B cell (primary cell): ENCODE measurements around the gene TMEM139. TPM values are rescaled to one million over a fixed set of nuclear protein-coding genes. Genes with fewer than 3 reads are reported as not detected.
A peak's percentile ranks its signal among the peaks of the same experiment; 100 is the strongest.

Experiments
- ATAC-seq: fragments of 200-7000 bp; cut with Tn5 transposase; one replicate; pipeline ENCODE4 v1.10.0; 2021; ENCODE audit warnings: low read depth, mild to moderate bottlenecking, moderate number of reproducible peaks, moderate library complexity
- CTCF ChIA-PET: fragments of 350-600 bp; sonication (Branson Sonifier 250); formaldehyde crosslinking; loops from one replicate; lab custom pipeline; 2021; ENCODE audit warnings: antibody characterized with exemption, inconsistent platforms; lab: Charles Lee
- POLR2A ChIA-PET: fragments of 350-600 bp; sonication (Branson Sonifier 250); formaldehyde crosslinking; loops from one replicate; lab custom pipeline; 2021; ENCODE audit warnings: antibody characterized with exemption; lab: Charles Lee
- DNase-seq: peaks from one replicate; pipeline ENCODE4 v3.0.0; 2013
- H2AFZ ChIP-seq: 2 replicates; pipeline ENCODE4 v1.6.1; 2012; ENCODE audit warnings: mild to moderate bottlenecking, low read depth, low read length; ENCODE audit not compliant: insufficient read depth, poor library complexity, severe bottlenecking
- H3K27ac ChIP-seq, 2 donors: 1 replicate in 1 of 2; 2 replicates in 1 of 2; pipeline ENCODE4 v1.5.1; 2012 to 2013; ENCODE audit warnings: low read length in 2 of 2, mild to moderate bottlenecking in 2 of 2, moderate library complexity in 1 of 2
- H3K27me3 ChIP-seq, 4 experiments: fragments of 200-600 bp in 1 of 4; sonication (generic) in 1 of 4; replicated peaks in 1 of 4; 1 replicate in 2 of 4; 2 replicates in 2 of 4; pipeline versions ENCODE4 v1.6.1 to v1.7.0; 2013 to 2016; ENCODE audit warnings: low read length in 3 of 4, mild to moderate bottlenecking in 2 of 4, mixed read lengths in 1 of 4, moderate library complexity in 1 of 4; ENCODE audit not compliant: insufficient read depth in 4 of 4, control insufficient read depth in 3 of 4; ENCODE audit errors: control extremely low read depth in 1 of 4
- H3K36me3 ChIP-seq, 2 experiments: replicated peaks in 1 of 2; 1 replicate in 1 of 2; 2 replicates in 1 of 2; pipeline versions ENCODE4 v1.6.1 to v1.7.1; 2013; ENCODE audit warnings: low read length in 1 of 2; ENCODE audit not compliant: insufficient read depth in 2 of 2, control insufficient read depth in 1 of 2; ENCODE audit errors: control extremely low read depth in 1 of 2, extremely low read depth in 1 of 2
- H3K4me1 ChIP-seq, 2 donors: fragments of 200-600 bp in 1 of 2; sonication (generic) in 1 of 2; 1 replicate in 1 of 2; 2 replicates in 1 of 2; pipeline versions ENCODE4 v1.5.1 to v1.6.1; 2013 to 2017; ENCODE audit warnings: low read length in 2 of 2; ENCODE audit not compliant: control insufficient read depth in 2 of 2, insufficient read depth in 2 of 2
- H3K4me2 ChIP-seq: replicated peaks from 2 replicates; pipeline ENCODE3; 2012; ENCODE audit warnings: mild to moderate bottlenecking, low read depth, low read length; ENCODE audit not compliant: poor library complexity, severe bottlenecking
- H3K4me3 ChIP-seq, 5 experiments: fragments of 200-600 bp in 1 of 5; sonication (generic) in 1 of 5; 1 replicate in 3 of 5; 2 replicates in 2 of 5; pipeline versions ENCODE4 v1.5.1 to v1.7.0; 2011 to 2016; ENCODE audit warnings: low read length in 4 of 5, mild to moderate bottlenecking in 4 of 5, low read depth in 2 of 5, control low read depth in 1 of 5, moderate library complexity in 1 of 5; ENCODE audit not compliant: insufficient read depth in 1 of 5; ENCODE audit errors: control extremely low read depth in 1 of 5, extremely low read depth in 1 of 5
- H3K79me2 ChIP-seq: fragments of 200-600 bp; sonication (generic); one replicate; pipeline ENCODE4 v1.6.0; 2016; ENCODE audit warnings: low read length; ENCODE audit not compliant: control insufficient read depth, insufficient read depth
- H3K9ac ChIP-seq: fragments of 200-600 bp; sonication (generic); 2 replicates; pipeline ENCODE4 v1.6.1; 2017; ENCODE audit warnings: mild to moderate bottlenecking, low read length, moderate library complexity
- H3K9me3 ChIP-seq, 3 donors: one replicate each; pipeline versions ENCODE4 v1.6.1 to v1.7.1; 2013; ENCODE audit warnings: low read length in 2 of 3; ENCODE audit not compliant: control insufficient read depth in 2 of 3, insufficient read depth in 1 of 3; ENCODE audit errors: control extremely low read depth in 1 of 3
- H4K20me1 ChIP-seq: 2 replicates; pipeline ENCODE4 v1.6.0; 2012; ENCODE audit warnings: mild to moderate bottlenecking, low read length; ENCODE audit not compliant: insufficient read depth, control insufficient read depth, poor library complexity, severe bottlenecking
- H3K27ac Mint-ChIP-seq: one replicate; pipeline ENCODE4 v1.8.0; 2021; ENCODE audit warnings: mixed read lengths
- H3K27me3 Mint-ChIP-seq: one replicate; pipeline ENCODE4 v1.8.0; 2021; ENCODE audit warnings: mixed read lengths
- H3K4me1 Mint-ChIP-seq: one replicate; pipeline ENCODE4 v1.8.0; 2021; ENCODE audit warnings: mixed read lengths
- H3K4me3 Mint-ChIP-seq: one replicate; pipeline ENCODE4 v1.8.0; 2021; ENCODE audit warnings: mixed read lengths
- H3K9me3 Mint-ChIP-seq: one replicate; pipeline ENCODE4 v1.8.0; 2022; ENCODE audit warnings: mixed read lengths; ENCODE audit not compliant: insufficient read depth
- EZH2 ChIP-seq: IDR thresholded peaks from 2 replicates; pipeline ENCODE4 v1.6.1; 2012; ENCODE audit warnings: borderline replicate concordance, low read depth, mild to moderate bottlenecking, moderate library complexity, low read length; ENCODE audit not compliant: insufficient read depth, poor library complexity, severe bottlenecking
- WGBS: methylation state at CpG from one replicate; pipeline ENCODE4 v1.1.5; 2013; ENCODE audit warnings: missing lambda C conversion rate; ENCODE audit not compliant: insufficient coverage; 5-methylcytosine and 5-hydroxymethylcytosine counted together
- intact Hi-C: fragments of 100-400 bp; cut with micrococcal nuclease; formaldehyde crosslinking; loops from one replicate; pipeline ENCODE4 v1.10.0; 2022
- polyA plus RNA-seq: library from polyadenylated mRNA; depleted of rRNA; stranded (reverse); fragments of >200 nt; gene quantifications from 2 replicates; pipeline ENCODE4 v1.2.3, GENCODE V29; 2012
- total RNA-seq, 2 donors: library from RNA; stranded (reverse); fragments of 120-200 nt in 1 of 2; gene quantifications; 1 replicate in 1 of 2; 2 replicates in 1 of 2; pipeline versions ENCODE4 v1.2.3 to v1.2.4, GENCODE V29; 2013 to 2022
- TF ChIP-seq, protein P1 (sequence below): fragments of 200-600 bp; IDR thresholded peaks from one replicate; pipeline ENCODE4 v1.8.0; 2022; ENCODE audit warnings: antibody characterized with exemption, mild to moderate bottlenecking

Gene TMEM139
- total and polyA plus RNA-seq, 2 donors (not counting 1 experiment from before 2014, with no cell fraction given): 0.12 TPM; not detected in 1

DNA sequence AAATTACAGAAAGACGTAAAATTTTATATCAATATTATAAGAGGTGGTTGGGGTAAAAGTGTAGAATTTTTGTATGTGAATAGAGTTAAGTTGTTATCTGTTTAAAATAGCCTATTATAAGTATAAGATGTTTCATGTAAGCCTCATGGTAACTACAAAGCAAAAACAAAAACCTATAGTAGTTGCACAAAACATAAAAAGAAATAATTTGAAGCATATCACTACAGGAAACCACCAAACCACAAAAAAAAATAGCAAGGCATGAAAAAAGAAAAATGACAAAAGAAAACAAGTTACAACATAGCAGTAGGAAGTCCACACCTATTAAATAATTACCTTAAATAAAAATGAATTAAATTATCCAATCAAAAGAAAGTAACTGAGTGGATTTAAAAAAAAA lies 33.9 kb upstream of the TMEM139 start:
- DNase-seq: no peak
- no peak for TF ChIP-seq EZH2
- TF ChIP-seq, protein P1, sequence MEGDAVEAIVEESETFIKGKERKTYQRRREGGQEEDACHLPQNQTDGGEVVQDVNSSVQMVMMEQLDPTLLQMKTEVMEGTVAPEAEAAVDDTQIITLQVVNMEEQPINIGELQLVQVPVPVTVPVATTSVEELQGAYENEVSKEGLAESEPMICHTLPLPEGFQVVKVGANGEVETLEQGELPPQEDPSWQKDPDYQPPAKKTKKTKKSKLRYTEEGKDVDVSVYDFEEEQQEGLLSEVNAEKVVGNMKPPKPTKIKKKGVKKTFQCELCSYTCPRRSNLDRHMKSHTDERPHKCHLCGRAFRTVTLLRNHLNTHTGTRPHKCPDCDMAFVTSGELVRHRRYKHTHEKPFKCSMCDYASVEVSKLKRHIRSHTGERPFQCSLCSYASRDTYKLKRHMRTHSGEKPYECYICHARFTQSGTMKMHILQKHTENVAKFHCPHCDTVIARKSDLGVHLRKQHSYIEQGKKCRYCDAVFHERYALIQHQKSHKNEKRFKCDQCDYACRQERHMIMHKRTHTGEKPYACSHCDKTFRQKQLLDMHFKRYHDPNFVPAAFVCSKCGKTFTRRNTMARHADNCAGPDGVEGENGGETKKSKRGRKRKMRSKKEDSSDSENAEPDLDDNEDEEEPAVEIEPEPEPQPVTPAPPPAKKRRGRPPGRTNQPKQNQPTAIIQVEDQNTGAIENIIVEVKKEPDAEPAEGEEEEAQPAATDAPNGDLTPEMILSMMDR: no peak
- H2AFZ ChIP-seq: peak overlapping the region; percentile 7
- Mint-ChIP-seq H3K4me1 (peaks cover 50% of the 10 kb centered on the region), H3K9me3 (peaks cover 5% of the 10 kb centered on the region), H3K27ac (peak overlapping the region; percentile 4), H3K4me3 (peak overlapping the region; percentile 42), H3K27me3 (no peaks in the 10 kb centered on the region)
- CTCF ChIA-PET: interaction anchor here (0.8 to 2.4 kb wide), 3 partner anchors 10 to 49 kb away, joined by 3 to 16 read pairs (median 5); no protein-coding TSS in a partner anchor
- WGBS: no CpG with 5 or more reads among the region's 1 CpG
- no peak for ATAC-seq
- H3K27ac ChIP-seq: peak overlapping the region in 1 of 2 donors; percentile 68
- peak overlapping the region; percentile 9 for H3K9ac ChIP-seq
- peaks cover 20 to 44% of the 10 kb centered on the region in 2 donors for H3K4me1 ChIP-seq
- H3K4me2 ChIP-seq: peak overlapping the region; percentile 60
- POLR2A ChIA-PET: no interaction called here
- H3K4me3 ChIP-seq: peak overlapping the region in 1 of 5 experiments; percentile 17
- intact Hi-C loops: no loop called here
- no peaks in the 10 kb centered on the region for H4K20me1 ChIP-seq
- no peaks in the 10 kb centered on the region for H3K36me3 ChIP-seq
- H3K9me3 ChIP-seq: peaks cover 0 to 12% (median 0%) of the 10 kb centered on the region in 3 donors
- H3K27me3 ChIP-seq: no peaks in the 10 kb centered on the region
- H3K79me2 ChIP-seq: no peaks in the 10 kb centered on the region

DNA sequence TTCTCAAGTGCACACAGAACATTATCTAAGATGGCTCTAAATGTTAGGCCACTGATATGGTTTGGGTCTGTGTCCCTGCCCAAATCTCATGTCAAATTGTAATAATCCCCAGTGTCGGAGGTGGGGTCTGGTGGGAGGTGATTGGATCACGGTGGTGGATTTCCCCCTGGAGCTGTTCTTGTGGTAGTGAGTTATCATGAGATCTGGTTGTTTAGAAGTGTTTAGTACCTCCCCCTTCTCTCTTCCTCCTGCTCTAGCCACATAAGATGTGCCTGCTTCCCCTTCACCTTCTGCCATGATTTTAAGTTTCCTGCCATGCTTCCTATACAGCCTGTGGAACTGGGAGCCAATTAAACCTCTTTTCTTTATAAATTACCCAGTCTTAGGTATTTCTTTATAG lies 32.8 kb upstream of the TMEM139 start:
- Mint-ChIP-seq H3K9me3 (peaks cover 5% of the 10 kb centered on the region), H3K27ac (peak overlapping the region; percentile 1), H3K4me3 (peak overlapping the region; percentile 41), H3K27me3 (no peaks in the 10 kb centered on the region), H3K4me1 (peaks cover 53% of the 10 kb centered on the region)
- H3K27me3 ChIP-seq: no peaks in the 10 kb centered on the region
- H2AFZ ChIP-seq: no peak overlapping the region
- H3K4me3 ChIP-seq: no peak overlapping the region
- no peak for TF ChIP-seq EZH2
- TF ChIP-seq, protein P1: no peak
- peaks cover 0 to 12% (median 0%) of the 10 kb centered on the region in 3 donors for H3K9me3 ChIP-seq
- ChIA-PET POLR2A (interaction anchor here (1.4 kb wide), 1 partner anchor 11 kb away, joined by 3 read pairs; the partner anchor contains the start of gene GSTK1), CTCF (interaction anchor here (0.5 to 1.1 kb wide), 3 partner anchors 11 to 163 kb away, joined by 3 to 4 read pairs (median 3); no protein-coding TSS in a partner anchor)
- H4K20me1 ChIP-seq: no peaks in the 10 kb centered on the region
- peaks cover 25 to 46% of the 10 kb centered on the region in 2 donors for H3K4me1 ChIP-seq
- DNase-seq (peak; percentile 20), ATAC-seq (no peak)
- intact Hi-C loops: no loop called here
- peak overlapping the region in 1 of 2 donors; percentile 68 for H3K27ac ChIP-seq
- H3K79me2 ChIP-seq: no peaks in the 10 kb centered on the region
- no CpG with 5 or more reads among the region's 2 CpGs for WGBS
- H3K4me2 ChIP-seq: peak overlapping the region; percentile 31
- no peak overlapping the region for H3K9ac ChIP-seq
- no peaks in the 10 kb centered on the region for H3K36me3 ChIP-seq
